HepG2 (cell line): ENCODE data around the gene MEG3. TPM values are rescaled to one million over a fixed set of nuclear protein-coding genes. Genes with fewer than 3 reads are reported as not detected.

Experiments
- BCL6 ChIP-seq: IDR thresholded peaks from 2 replicates; pipeline ENCODE4 v1.6.1; 2016; ENCODE audit warnings: missing genetic modification reagents, missing compliant biosample characterization
- CBX1 ChIP-seq: IDR thresholded peaks from one replicate; pipeline ENCODE4 v1.6.1; 2016; ENCODE audit warnings: antibody characterized with exemption, low read depth
- FOXK1 ChIP-seq: sonication (generic); formaldehyde crosslinking; IDR thresholded peaks from 2 replicates; pipeline ENCODE4 v1.4.0; 2020; ENCODE audit warnings: low read depth, missing genetic modification reagents, borderline replicate concordance
- KLF16 ChIP-seq, 2 experiments: sonication (generic) in 1 of 2; formaldehyde crosslinking in 1 of 2; IDR thresholded peaks; 2 replicates each; pipeline versions ENCODE4 v1.6.1 to v1.8.0; 2016 to 2023; ENCODE audit warnings: missing genetic modification reagents in 2 of 2, missing compliant biosample characterization in 1 of 2
- MEIS2 ChIP-seq: sonication (generic); formaldehyde crosslinking; IDR thresholded peaks from 2 replicates; pipeline ENCODE4 v1.9.0; 2021; ENCODE audit warnings: mild to moderate bottlenecking, missing genetic modification reagents
- NFIC ChIP-seq: IDR thresholded peaks from 2 replicates; pipeline ENCODE4 v1.6.1; 2012; ENCODE audit warnings: mild to moderate bottlenecking, low read length, inconsistent platforms
- PRMT3 ChIP-seq: sonication (generic); formaldehyde crosslinking; IDR thresholded peaks from 2 replicates; pipeline ENCODE4 v1.8.1; 2022; ENCODE audit warnings: low read depth, mild to moderate bottlenecking, moderate library complexity, missing genetic modification reagents, borderline replicate concordance
- SMAD1 ChIP-seq: sonication (generic); formaldehyde crosslinking; IDR thresholded peaks from 2 replicates; pipeline ENCODE4 v1.4.0; 2020; ENCODE audit warnings: missing genetic modification reagents, low read depth, mild to moderate bottlenecking, borderline replicate concordance
- TBX3 ChIP-seq: fragments of 450-650 bp; IDR thresholded peaks from 2 replicates; pipeline ENCODE4 v1.6.1; 2017; ENCODE audit warnings: antibody characterized with exemption, mild to moderate bottlenecking, inconsistent platforms, borderline replicate concordance
- TGIF2 ChIP-seq: IDR thresholded peaks from 2 replicates; pipeline ENCODE4 v1.6.1; 2016; ENCODE audit warnings: control low read depth, missing compliant biosample characterization
- TRAFD1 ChIP-seq: sonication (generic); formaldehyde crosslinking; IDR thresholded peaks from 2 replicates; pipeline ENCODE4 v1.5.1; 2020; ENCODE audit warnings: missing genetic modification reagents, mild to moderate bottlenecking, borderline replicate concordance
- ZNF230 ChIP-seq: sonication (generic); formaldehyde crosslinking; IDR thresholded peaks from 2 replicates; pipeline ENCODE4 v1.4.0; 2020; ENCODE audit warnings: mild to moderate bottlenecking, missing genetic modification reagents
- ZNF44 ChIP-seq: sonication (generic); formaldehyde crosslinking; IDR thresholded peaks from 2 replicates; pipeline ENCODE4 v1.5.1; 2020; ENCODE audit warnings: mild to moderate bottlenecking, missing genetic modification reagents
- ZNF441 ChIP-seq: sonication (generic); formaldehyde crosslinking; IDR thresholded peaks from 2 replicates; pipeline ENCODE4 v1.7.0; 2021; ENCODE audit warnings: missing genetic modification reagents, borderline replicate concordance
- ZNF570 ChIP-seq: sonication (generic); formaldehyde crosslinking; IDR thresholded peaks from 2 replicates; pipeline ENCODE4 v1.4.0; 2020; ENCODE audit warnings: mild to moderate bottlenecking, missing genetic modification reagents, borderline replicate concordance
- ZNF687 ChIP-seq: sonication (generic); formaldehyde crosslinking; IDR thresholded peaks from 2 replicates; pipeline ENCODE4 v1.5.1; 2020; ENCODE audit warnings: mild to moderate bottlenecking, missing genetic modification reagents, moderate library complexity
- ZNF777 ChIP-seq: sonication (generic); formaldehyde crosslinking; IDR thresholded peaks from 2 replicates; pipeline ENCODE4 v1.4.0; 2020; ENCODE audit warnings: missing genetic modification reagents
- ZNF790 ChIP-seq: sonication (generic); formaldehyde crosslinking; IDR thresholded peaks from 2 replicates; pipeline ENCODE4 v1.8.0; 2022; ENCODE audit warnings: missing genetic modification reagents, mild to moderate bottlenecking, borderline replicate concordance
- ZNF878 ChIP-seq: sonication (generic); formaldehyde crosslinking; IDR thresholded peaks from 2 replicates; pipeline ENCODE4 v1.8.1; 2023; ENCODE audit warnings: mild to moderate bottlenecking, missing genetic modification reagents, moderate library complexity
- polyA plus RNA-seq, 8 experiments: library from polyadenylated mRNA; depleted of rRNA in 3 of 8; stranded (reverse) in 7 of 8; unstranded in 1 of 8; fragments of >200 nt; fragmentation: Illumina TruSeq in 4 of 8; extraction: Trizol in 4 of 8; gene quantifications; 2 replicates each; pipeline versions ENCODE4 v1.2.1 to v1.2.3, GENCODE V29; 2011 to 2016; ENCODE audit warnings: low read depth in 4 of 8, missing spikeins in 1 of 8, mixed read lengths in 1 of 8; ENCODE audit not compliant: insufficient read depth in 1 of 8
- total RNA-seq, 5 experiments: library from RNA; depleted of rRNA; stranded (reverse); fragments of >200 nt; fragmentation: Illumina TruSeq; extraction: Trizol; gene quantifications; 2 replicates each; pipeline ENCODE4 v1.2.3, GENCODE V29; 2016; ENCODE audit warnings: low read depth in 1 of 5
- TF ChIP-seq, protein P1 (sequence below), 2 experiments: sonication (generic) in 1 of 2; formaldehyde crosslinking in 1 of 2; IDR thresholded peaks; 2 replicates each; pipeline versions ENCODE4 v1.5.1 to v1.6.1; 2011 to 2020; ENCODE audit warnings: borderline replicate concordance in 1 of 2, low read depth in 1 of 2, low read length in 1 of 2, mild to moderate bottlenecking in 1 of 2, missing genetic modification reagents in 1 of 2, moderate library complexity in 1 of 2

Gene MEG3
- total and polyA plus RNA-seq, 2 of the 13 experiments (the other 11 are each of a cell fraction or from before 2014, with no cell fraction given): 0.17 TPM; not detected in 1

- TF ChIP-seq ZNF878 (CRISPR knock-in tag) (0 out of 2 replicates have a peak, but pooled peaks have one; percentile 50), ZNF570 (CRISPR knock-in tag) (no peak), ZNF687 (CRISPR knock-in tag) (peak; percentile 97), ZNF790 (CRISPR knock-in tag) (no peak), BCL6 (peak; percentile 90), KLF16 (CRISPR knock-in tag; IDR thresholded peaks at IDR 0.05) (peak in 1 of 2 experiments; percentile 64; a peak in 2 of 4 replicates), SMAD1 (CRISPR knock-in tag) (no peak), ZNF777 (no peak), ZNF230 (CRISPR knock-in tag) (no peak), TRAFD1 (CRISPR knock-in tag) (no peak), ZNF441 (peak; percentile 66), TBX3 (no peak), MEIS2 (CRISPR knock-in tag) (peak; percentile 70; the same call in 1 of the 2 replicates), CBX1 (peak; percentile 35), NFIC (0 out of 2 replicates have a peak, but pooled peaks have one; percentile 14), TGIF2 (no peak), FOXK1 (peak; percentile 75; the same call in 1 of the 2 replicates), PRMT3 (no peak), ZNF44 (CRISPR knock-in tag) (0 out of 2 replicates have a peak, but pooled peaks have one; percentile 45)
- TF ChIP-seq, protein P1, sequence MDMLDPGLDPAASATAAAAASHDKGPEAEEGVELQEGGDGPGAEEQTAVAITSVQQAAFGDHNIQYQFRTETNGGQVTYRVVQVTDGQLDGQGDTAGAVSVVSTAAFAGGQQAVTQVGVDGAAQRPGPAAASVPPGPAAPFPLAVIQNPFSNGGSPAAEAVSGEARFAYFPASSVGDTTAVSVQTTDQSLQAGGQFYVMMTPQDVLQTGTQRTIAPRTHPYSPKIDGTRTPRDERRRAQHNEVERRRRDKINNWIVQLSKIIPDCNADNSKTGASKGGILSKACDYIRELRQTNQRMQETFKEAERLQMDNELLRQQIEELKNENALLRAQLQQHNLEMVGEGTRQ (IDR thresholded peaks at IDR 0.05; ENCODE audit: low read depth, low read length): peak; percentile 65
- TF ChIP-seq, protein P1 (CRISPR knock-in tag; IDR thresholded peaks at IDR 0.05; ENCODE audit: borderline replicate concordance): peak; percentile 82; the same call in 1 of the 2 replicates
Observed at GRCh38 chr14:100815478-100816285, 10.2 kb upstream of the MEG3 start (continued).
